Measurements from ENCODE around the gene TUSC2. TPM values are rescaled to one million over a fixed set of nuclear protein-coding genes. Genes with fewer than 3 reads are reported as not detected.

The TUSC2 gene
- total RNA-seq, 4 donors from 2014 or later, result 28.7 to 63.7 (median 42.3) TPM

DNA sequence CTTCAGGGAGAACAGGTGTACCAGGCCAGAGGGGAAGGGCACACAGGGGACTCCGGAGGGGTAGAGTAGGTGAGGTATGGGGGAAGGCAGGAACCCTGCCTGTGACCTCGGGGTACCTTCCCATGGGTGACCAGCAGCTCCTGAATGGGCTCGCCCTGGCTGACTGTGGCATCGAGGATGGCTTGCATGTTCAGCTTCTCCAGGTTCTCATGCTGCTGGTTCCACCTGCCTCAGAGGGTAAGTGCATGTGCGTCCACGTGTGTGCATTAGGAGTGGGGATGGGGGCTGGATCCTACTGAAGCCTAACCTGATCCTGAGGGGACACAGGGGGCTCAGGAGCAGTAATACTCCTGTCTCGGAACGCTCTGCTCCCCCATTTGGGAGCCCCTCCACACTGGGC, 17.0 kb upstream of the TUSC2 start:
- no peaks in the 10 kb centered on the region for H3K9me3 ChIP-seq
- H3K36me3 ChIP-seq, result no peaks in the 10 kb centered on the region
- intact Hi-C loops (cut with DNase I), result no loop called here
- H3K27me3 ChIP-seq, result no peaks in the 10 kb centered on the region
- H3K4me1 ChIP-seq, result peaks cover 17 to 30% of the 10 kb centered on the region in 2 donors
- no peak for DNase-seq
- peak overlapping the region in 1 of 3 donors; percentile 21 for H3K4me3 ChIP-seq (replicated peaks in 1 of 3)
- no peak for TF ChIP-seq POLR2A (IDR thresholded peaks at IDR 0.05)
- TF ChIP-seq, protein P1, sequence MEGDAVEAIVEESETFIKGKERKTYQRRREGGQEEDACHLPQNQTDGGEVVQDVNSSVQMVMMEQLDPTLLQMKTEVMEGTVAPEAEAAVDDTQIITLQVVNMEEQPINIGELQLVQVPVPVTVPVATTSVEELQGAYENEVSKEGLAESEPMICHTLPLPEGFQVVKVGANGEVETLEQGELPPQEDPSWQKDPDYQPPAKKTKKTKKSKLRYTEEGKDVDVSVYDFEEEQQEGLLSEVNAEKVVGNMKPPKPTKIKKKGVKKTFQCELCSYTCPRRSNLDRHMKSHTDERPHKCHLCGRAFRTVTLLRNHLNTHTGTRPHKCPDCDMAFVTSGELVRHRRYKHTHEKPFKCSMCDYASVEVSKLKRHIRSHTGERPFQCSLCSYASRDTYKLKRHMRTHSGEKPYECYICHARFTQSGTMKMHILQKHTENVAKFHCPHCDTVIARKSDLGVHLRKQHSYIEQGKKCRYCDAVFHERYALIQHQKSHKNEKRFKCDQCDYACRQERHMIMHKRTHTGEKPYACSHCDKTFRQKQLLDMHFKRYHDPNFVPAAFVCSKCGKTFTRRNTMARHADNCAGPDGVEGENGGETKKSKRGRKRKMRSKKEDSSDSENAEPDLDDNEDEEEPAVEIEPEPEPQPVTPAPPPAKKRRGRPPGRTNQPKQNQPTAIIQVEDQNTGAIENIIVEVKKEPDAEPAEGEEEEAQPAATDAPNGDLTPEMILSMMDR (IDR thresholded peaks at IDR 0.05), result no peak
- 67 to 68% methylated on average over 4 to 8 of the region's 8 CpGs for WGBS, 2 donors
- no peak overlapping the region for H3K27ac ChIP-seq

- intact Hi-C loops (cut with DNase I), result no loop called here
- no peak overlapping the region for H3K4me3 ChIP-seq (replicated peaks in 1 of 3)
- 71 to 94% methylated on average over 9 of the region's 13 CpGs for WGBS, 2 donors
These were observed 15.0 kb upstream of the TUSC2 start for GRCh38 chr3:50342813-50343633.

DNA sequence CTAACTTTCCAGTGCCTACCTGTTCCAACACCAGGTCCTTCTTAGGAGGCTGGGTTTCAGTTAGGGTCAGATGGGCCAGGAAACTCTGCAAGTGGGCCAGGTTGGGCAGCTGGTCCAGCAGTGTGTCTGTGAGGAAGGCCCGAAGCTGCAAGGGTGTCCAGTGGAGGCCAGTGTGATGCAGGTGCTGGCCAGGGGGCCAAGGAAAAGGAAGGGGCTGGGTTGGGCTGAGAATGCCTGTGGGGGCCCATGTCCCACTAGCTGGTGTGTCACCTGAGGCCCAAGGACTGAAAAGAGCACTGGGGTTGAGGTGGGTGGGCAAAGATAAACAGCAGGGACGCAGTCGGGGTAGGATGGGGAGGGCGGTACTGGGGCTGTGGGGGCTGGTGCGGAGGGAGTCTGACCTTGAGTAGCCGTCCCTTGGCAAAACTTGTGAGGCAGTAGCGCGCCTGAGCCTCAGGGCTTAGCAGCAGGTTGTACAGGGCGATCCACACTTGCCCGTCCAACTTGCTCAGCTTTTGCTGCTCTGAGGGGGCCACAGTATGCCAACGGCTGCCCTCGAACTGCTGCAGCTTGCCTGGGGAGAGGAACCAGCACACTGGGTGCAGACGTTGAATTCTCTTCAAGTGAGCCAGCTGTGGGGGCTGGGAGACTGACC, 14.1 kb upstream of the TUSC2 start:
- intact Hi-C loops (cut with DNase I), result no loop called here
- Histone ChIP-seq H3K36me3 (no peaks in the 10 kb centered on the region), H3K4me1 (peaks cover 16 to 35% of the 10 kb centered on the region in 2 donors), H3K4me3 (replicated peaks in 1 of 3) (no peak overlapping the region), H3K9me3 (no peaks in the 10 kb centered on the region), H3K27me3 (no peaks in the 10 kb centered on the region), H3K27ac (no peak overlapping the region)
- DNase-seq, result no peak
- WGBS, 2 donors, result 89 to 94% methylated on average over 13 of the region's 13 CpGs
- TF ChIP-seq POLR2A (IDR thresholded peaks at IDR 0.05), result no peak

More at GRCh38 chr3:50342813-50343633, 15.0 kb upstream of the TUSC2 start:
- no peak overlapping the region for H3K27ac ChIP-seq
- DNase-seq, result no peak
- no peaks in the 10 kb centered on the region for H3K36me3 ChIP-seq
- H3K4me1 ChIP-seq, result peaks cover 12 to 31% of the 10 kb centered on the region in 2 donors
- H3K27me3 ChIP-seq, result no peaks in the 10 kb centered on the region
- H3K9me3 ChIP-seq, result no peaks in the 10 kb centered on the region
- TF ChIP-seq POLR2A (IDR thresholded peaks at IDR 0.05), result no peak
- TF ChIP-seq, protein P1 (IDR thresholded peaks at IDR 0.05), result no peak

GRCh38 chr3:50341537-50341936, 13.5 kb upstream of the TUSC2 start:
- H3K27ac ChIP-seq, result no peak overlapping the region
- no peak for TF ChIP-seq POLR2A (IDR thresholded peaks at IDR 0.05)
- TF ChIP-seq, protein P1 (IDR thresholded peaks at IDR 0.05), result no peak
- no peaks in the 10 kb centered on the region for H3K36me3 ChIP-seq
- no peaks in the 10 kb centered on the region for H3K9me3 ChIP-seq
- no peak for DNase-seq
- no peaks in the 10 kb centered on the region for H3K27me3 ChIP-seq
- intact Hi-C loops (cut with DNase I), result no loop called here
- peak overlapping the region in 1 of 3 donors; percentile 40 for H3K4me3 ChIP-seq (replicated peaks in 1 of 3)
- WGBS, 2 donors, result 94 to 96% methylated on average over 8 to 9 of the region's 9 CpGs
- H3K4me1 ChIP-seq, result peaks cover 16 to 32% of the 10 kb centered on the region in 2 donors

GRCh38 chr3:50340448-50341329, 12.7 kb upstream of the TUSC2 start, which contains the start of gene RASSF1:
Gene RASSF1 (minus strand): TSS chr3:50340836. CDS start chr3:50340805, 31 bp downstream.
- DNase-seq, result peak; percentile 33 to 41

More at GRCh38 chr3:50340448-50341329, 12.7 kb upstream of the TUSC2 start, which contains the start of gene RASSF1:
- no peaks in the 10 kb centered on the region for H3K27me3 ChIP-seq
- peaks cover 22 to 34% of the 10 kb centered on the region in 2 donors for H3K4me1 ChIP-seq
- peak in 1 of 2 donors; percentile 27 for TF ChIP-seq POLR2A (IDR thresholded peaks at IDR 0.05)
- TF ChIP-seq, protein P1 (IDR thresholded peaks at IDR 0.05), result no peak
- H3K9me3 ChIP-seq, result no peaks in the 10 kb centered on the region
- H3K27ac ChIP-seq, result peak within 1 kb of the TSS; percentile 5 to 76 (median 75)
- peak within 1 kb of the TSS in 1 of 3 donors; percentile 40 for H3K4me3 ChIP-seq (replicated peaks in 1 of 3)
- intact Hi-C loops (cut with DNase I), result no loop called here
- H3K36me3 ChIP-seq, result no peaks in the 10 kb centered on the region
- WGBS, 2 donors, result 29 to 30% methylated on average over 15 to 41 of the region's 85 CpGs

Measured in thyroid gland (tissue), 4 donors.